ENCODE measurements around the gene KLF5. TPM values are rescaled to one million over a fixed set of nuclear protein-coding genes. Genes with fewer than 3 reads are reported as not detected.

The KLF5 gene
- total and polyA plus RNA-seq, 2 donors (not counting 1 experiment from before 2014, with no cell fraction given), result 0.83 to 3.3 TPM

GRCh38 chr13:73077865-73078264, 19.1 kb downstream of the KLF5 start:
- no peak for DNase-seq (ENCODE audit: low read depth in 2 of 2)
- H3K4me1 ChIP-seq (ENCODE audit: control insufficient read depth, extremely low read depth, insufficient read depth, low read length), result no peaks in the 10 kb centered on the region
- H3K9me3 ChIP-seq (ENCODE audit: control insufficient read depth, insufficient read depth, low read depth, low read length), result no peaks in the 10 kb centered on the region
- no peak overlapping the region for H2AFZ ChIP-seq (ENCODE audit: low read length)
- H3K27me3 ChIP-seq (ENCODE audit: control insufficient read depth, insufficient read depth, low read length), result no peaks in the 10 kb centered on the region
- TF ChIP-seq, protein P1, sequence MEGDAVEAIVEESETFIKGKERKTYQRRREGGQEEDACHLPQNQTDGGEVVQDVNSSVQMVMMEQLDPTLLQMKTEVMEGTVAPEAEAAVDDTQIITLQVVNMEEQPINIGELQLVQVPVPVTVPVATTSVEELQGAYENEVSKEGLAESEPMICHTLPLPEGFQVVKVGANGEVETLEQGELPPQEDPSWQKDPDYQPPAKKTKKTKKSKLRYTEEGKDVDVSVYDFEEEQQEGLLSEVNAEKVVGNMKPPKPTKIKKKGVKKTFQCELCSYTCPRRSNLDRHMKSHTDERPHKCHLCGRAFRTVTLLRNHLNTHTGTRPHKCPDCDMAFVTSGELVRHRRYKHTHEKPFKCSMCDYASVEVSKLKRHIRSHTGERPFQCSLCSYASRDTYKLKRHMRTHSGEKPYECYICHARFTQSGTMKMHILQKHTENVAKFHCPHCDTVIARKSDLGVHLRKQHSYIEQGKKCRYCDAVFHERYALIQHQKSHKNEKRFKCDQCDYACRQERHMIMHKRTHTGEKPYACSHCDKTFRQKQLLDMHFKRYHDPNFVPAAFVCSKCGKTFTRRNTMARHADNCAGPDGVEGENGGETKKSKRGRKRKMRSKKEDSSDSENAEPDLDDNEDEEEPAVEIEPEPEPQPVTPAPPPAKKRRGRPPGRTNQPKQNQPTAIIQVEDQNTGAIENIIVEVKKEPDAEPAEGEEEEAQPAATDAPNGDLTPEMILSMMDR (conservative IDR thresholded peaks at IDR 0.05 in 1 of 2, IDR thresholded peaks at IDR 0.05 in 1 of 2; ENCODE audit: low read depth in 1 of 2, low read length in 2 of 2), result no peak
- no peak for TF ChIP-seq EZH2 (IDR thresholded peaks at IDR 0.05; ENCODE audit: low read length, missing control alignments)
- no peaks in the 10 kb centered on the region for H3K79me2 ChIP-seq (ENCODE audit: control insufficient read depth, insufficient read depth, low read length)
- H3K36me3 ChIP-seq (ENCODE audit: control insufficient read depth, insufficient read depth, low read length), result no peaks in the 10 kb centered on the region
- no peak overlapping the region for H3K4me2 ChIP-seq (ENCODE audit: extremely low read depth, insufficient read depth, low read length)
- no peak overlapping the region for H3K27ac ChIP-seq (ENCODE audit: insufficient read depth, low read length)
- H3K9ac ChIP-seq (ENCODE audit: insufficient read depth, low read length), result no peak overlapping the region
- H4K20me1 ChIP-seq (ENCODE audit: control insufficient read depth, extremely low read depth, insufficient read depth, low read length), result no peaks in the 10 kb centered on the region
- H3K4me3 ChIP-seq (replicated peaks in 1 of 4; ENCODE audit: control extremely low read depth in 1 of 4, insufficient read depth in 1 of 4, low read depth in 3 of 4, low read length in 4 of 4), result no peak overlapping the region

- H3K9me3 ChIP-seq (ENCODE audit: control insufficient read depth, insufficient read depth, low read depth, low read length), result no peaks in the 10 kb centered on the region
- DNase-seq (ENCODE audit: low read depth in 2 of 2), result no peak
These were observed 20.6 kb downstream of the KLF5 start for GRCh38 chr13:73079359-73079758.

DNA sequence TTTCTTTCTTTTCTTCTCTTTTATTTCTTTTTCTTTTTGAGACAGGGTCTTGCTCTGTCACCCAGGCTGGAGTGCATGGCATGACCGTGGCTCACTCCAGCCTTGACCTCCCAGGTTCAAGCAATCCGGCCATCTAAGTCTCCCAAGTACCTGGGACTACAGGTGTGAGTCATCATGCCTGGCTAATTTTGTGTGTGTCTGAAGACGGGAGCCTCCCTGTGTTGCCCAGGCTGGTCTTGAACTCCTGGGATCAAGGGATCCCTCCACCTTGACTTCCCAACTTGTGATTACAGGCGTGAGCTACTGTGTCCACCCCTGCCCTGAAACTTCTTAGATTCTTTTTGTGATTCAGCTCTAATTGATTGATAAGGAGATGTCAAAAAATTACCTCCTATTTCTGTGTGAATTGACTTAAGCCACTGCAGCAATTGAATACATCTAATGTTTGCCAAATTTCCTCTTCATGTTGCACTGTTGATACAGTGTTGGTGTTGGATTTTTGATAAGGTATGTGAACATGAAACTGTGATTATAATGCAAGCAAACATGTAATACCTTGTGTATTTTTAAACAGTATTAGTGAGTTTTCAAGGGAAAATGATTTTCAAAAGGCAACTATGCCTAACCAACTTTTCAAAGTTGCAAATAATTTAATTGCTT, 22.6 kb downstream of the KLF5 start:
- Histone ChIP-seq H3K4me3 (replicated peaks in 1 of 4; ENCODE audit: control extremely low read depth in 1 of 4, insufficient read depth in 1 of 4, low read depth in 3 of 4, low read length in 4 of 4) (no peak overlapping the region), H3K4me1 (ENCODE audit: control insufficient read depth, extremely low read depth, insufficient read depth, low read length) (no peaks in the 10 kb centered on the region), H3K79me2 (ENCODE audit: control insufficient read depth, insufficient read depth, low read length) (no peaks in the 10 kb centered on the region), H2AFZ (ENCODE audit: low read length) (no peak overlapping the region), H3K9ac (ENCODE audit: insufficient read depth, low read length) (no peak overlapping the region), H3K36me3 (ENCODE audit: control insufficient read depth, insufficient read depth, low read length) (no peaks in the 10 kb centered on the region), H4K20me1 (ENCODE audit: control insufficient read depth, extremely low read depth, insufficient read depth, low read length) (no peaks in the 10 kb centered on the region), H3K4me2 (ENCODE audit: extremely low read depth, insufficient read depth, low read length) (no peak overlapping the region), H3K9me3 (ENCODE audit: control insufficient read depth, insufficient read depth, low read depth, low read length) (no peaks in the 10 kb centered on the region), H3K27ac (ENCODE audit: insufficient read depth, low read length) (no peak overlapping the region), H3K27me3 (ENCODE audit: control insufficient read depth, insufficient read depth, low read length) (no peaks in the 10 kb centered on the region)
- TF ChIP-seq, protein P1 (conservative IDR thresholded peaks at IDR 0.05 in 1 of 2, IDR thresholded peaks at IDR 0.05 in 1 of 2; ENCODE audit: low read depth in 1 of 2, low read length in 2 of 2), result no peak
- TF ChIP-seq EZH2 (IDR thresholded peaks at IDR 0.05; ENCODE audit: low read length, missing control alignments), result no peak
- DNase-seq (ENCODE audit: low read depth in 2 of 2), result no peak

More at GRCh38 chr13:73079359-73079758, 20.6 kb downstream of the KLF5 start:
- Histone ChIP-seq H3K4me1 (ENCODE audit: control insufficient read depth, extremely low read depth, insufficient read depth, low read length) (no peaks in the 10 kb centered on the region), H4K20me1 (ENCODE audit: control insufficient read depth, extremely low read depth, insufficient read depth, low read length) (no peaks in the 10 kb centered on the region), H3K36me3 (ENCODE audit: control insufficient read depth, insufficient read depth, low read length) (no peaks in the 10 kb centered on the region), H3K79me2 (ENCODE audit: control insufficient read depth, insufficient read depth, low read length) (no peaks in the 10 kb centered on the region), H3K9ac (ENCODE audit: insufficient read depth, low read length) (no peak overlapping the region), H2AFZ (ENCODE audit: low read length) (no peak overlapping the region), H3K4me3 (replicated peaks in 1 of 4; ENCODE audit: control extremely low read depth in 1 of 4, insufficient read depth in 1 of 4, low read depth in 3 of 4, low read length in 4 of 4) (no peak overlapping the region), H3K27me3 (ENCODE audit: control insufficient read depth, insufficient read depth, low read length) (no peaks in the 10 kb centered on the region), H3K4me2 (ENCODE audit: extremely low read depth, insufficient read depth, low read length) (no peak overlapping the region), H3K27ac (ENCODE audit: insufficient read depth, low read length) (no peak overlapping the region)
- no peak for TF ChIP-seq EZH2 (IDR thresholded peaks at IDR 0.05; ENCODE audit: low read length, missing control alignments)
- TF ChIP-seq, protein P1 (conservative IDR thresholded peaks at IDR 0.05 in 1 of 2, IDR thresholded peaks at IDR 0.05 in 1 of 2; ENCODE audit: low read depth in 1 of 2, low read length in 2 of 2), result no peak
